Measurements from ENCODE around the gene MMP24OS.
A peak's percentile ranks its signal among the peaks of the same experiment; 100 is the strongest.
"Not testable (repeated sequence)": the region's sequence is repeated elsewhere in the genome, so short reads cannot be mapped to it uniquely, and the experiment has no call there.

Gene MMP24OS

GRCh38 chr20:35277531-35278395, at the start of gene MMP24OS:
MMP24OS (minus strand) TSS chr20:35278122; CDS start chr20:35277929, 193 bp downstream.
- DNase-seq (ENCODE audit: low spot score), result peak; percentile 94

- DNase-seq (ENCODE audit: low spot score), result no peak
These were observed 49.4 kb upstream of the MMP24OS start for GRCh38 chr20:35327074-35327976.

GRCh38 chr20:35326740-35327073, 48.8 kb upstream of the MMP24OS start:
- no peak for DNase-seq (ENCODE audit: low spot score)

- DNase-seq (ENCODE audit: low spot score), result peak; percentile 24
These were observed 48.3 kb upstream of the MMP24OS start for GRCh38 chr20:35326021-35326739.

GRCh38 chr20:35325401-35325800, 47.5 kb upstream of the MMP24OS start:
- no peak for DNase-seq (ENCODE audit: low spot score)

- no peak for DNase-seq (ENCODE audit: low spot score)
These were observed 42.6 kb upstream of the MMP24OS start for GRCh38 chr20:35320396-35321126.

- no peak for DNase-seq (ENCODE audit: low spot score)
These were observed 41.9 kb upstream of the MMP24OS start for GRCh38 chr20:35319871-35320197.

- no peak for DNase-seq (ENCODE audit: low spot score)
These were observed 41.4 kb upstream of the MMP24OS start for GRCh38 chr20:35319192-35319870.

GRCh38 chr20:35318502-35319157, 40.7 kb upstream of the MMP24OS start:
- no peak for DNase-seq (ENCODE audit: low spot score)

- DNase-seq (ENCODE audit: low spot score), result no peak
These were observed 39.7 kb upstream of the MMP24OS start for GRCh38 chr20:35317416-35318210.

GRCh38 chr20:35316086-35316485, 38.2 kb upstream of the MMP24OS start:
- no peak for DNase-seq (ENCODE audit: low spot score)

GRCh38 chr20:35315632-35316020, 37.7 kb upstream of the MMP24OS start:
- not testable (repeated sequence) for DNase-seq (ENCODE audit: low spot score)

- DNase-seq (ENCODE audit: low spot score), result no peak
These were observed 37.1 kb upstream of the MMP24OS start for GRCh38 chr20:35314816-35315631.

GRCh38 chr20:35312318-35312717, 34.4 kb upstream of the MMP24OS start:
- DNase-seq (ENCODE audit: low spot score), result no peak

- DNase-seq (ENCODE audit: low spot score), result no peak
These were observed 33.9 kb upstream of the MMP24OS start for GRCh38 chr20:35311822-35312221.

- DNase-seq (ENCODE audit: low spot score), result no peak
These were observed 33.5 kb upstream of the MMP24OS start for GRCh38 chr20:35311409-35311808.

GRCh38 chr20:35307666-35308653, 30.0 kb upstream of the MMP24OS start:
- peak; percentile 88 for DNase-seq (ENCODE audit: low spot score)
